Omental fat pad (tissue), 4 donors: Measurements from ENCODE around the gene SMIM27. TPM values are rescaled to one million over a fixed set of nuclear protein-coding genes. Genes with fewer than 3 reads are reported as not detected.

Experiments
- ATAC-seq: fragments of 150-250 bp; one replicate; pipeline ENCODE4 v1.9.1; 2016; ENCODE audit warnings: mild to moderate bottlenecking, moderate library complexity; ENCODE audit not compliant: low FRiP score
- DNase-seq: peaks from one replicate; pipeline ENCODE4 v3.0.0-alpha.2; 2019; ENCODE audit warnings: low spot score
- CTCF ChIP-seq, 3 donors: fragments of 450-650 bp; IDR thresholded peaks; one replicate each; pipeline ENCODE4 v1.5.1; 2016 to 2017; ENCODE audit warnings: antibody characterized with exemption in 3 of 3, mild to moderate bottlenecking in 3 of 3, moderate library complexity in 2 of 3
- total RNA-seq, 4 donors: library from RNA; depleted of rRNA; stranded (reverse); fragments of >200 nt; gene quantifications; one replicate each; pipeline ENCODE4 v1.1.0, GENCODE V29; 2016

Gene SMIM27
- total RNA-seq, 4 donors from 2014 or later, result 3.7 to 7.3 (median 4.3) TPM

- TF ChIP-seq CTCF (IDR thresholded peaks at IDR 0.05), result no peak
- ATAC-seq (no peak), DNase-seq (no peak)
Observed at GRCh38 chr9:32573821-32574220, 21.7 kb downstream of the SMIM27 start.

- DNase-seq (no peak), ATAC-seq (no peak)
- no peak for TF ChIP-seq CTCF (IDR thresholded peaks at IDR 0.05)
Observed at GRCh38 chr9:32574858-32575257, 22.7 kb downstream of the SMIM27 start.

- ATAC-seq (no peak), DNase-seq (no peak)
- no peak for TF ChIP-seq CTCF (IDR thresholded peaks at IDR 0.05)
Observed at GRCh38 chr9:32577316-32577715, 25.2 kb downstream of the SMIM27 start.

- no peak for TF ChIP-seq CTCF (IDR thresholded peaks at IDR 0.05)
- DNase-seq (no peak), ATAC-seq (no peak)
Observed at GRCh38 chr9:32578976-32579375, 26.8 kb downstream of the SMIM27 start.

- peak; percentile 84 for DNase-seq
- peak in 2 of 3 donors; percentile 13 to 73 for TF ChIP-seq CTCF (IDR thresholded peaks at IDR 0.05)
- peak; percentile 41 for ATAC-seq
Observed at GRCh38 chr9:32579706-32580331, 27.7 kb downstream of the SMIM27 start.

- no peak for ATAC-seq
Observed at GRCh38 chr9:32580631-32581300, 28.6 kb downstream of the SMIM27 start.

More at GRCh38 chr9:32580631-32581300, 28.6 kb downstream of the SMIM27 start:
- no peak for TF ChIP-seq CTCF (IDR thresholded peaks at IDR 0.05)
- DNase-seq, result no peak
